ENCODE data around the gene GP5.

The GP5 gene

GRCh38 chr3:194396859-194397756 lies 2.0 kb downstream of the GP5 start:
- DNase-seq (ENCODE audit: low spot score), result peak; percentile 37

- DNase-seq (ENCODE audit: low spot score), result no peak
Observed at GRCh38 chr3:194396539-194396858, 2.6 kb downstream of the GP5 start.

- peak; percentile 72 for DNase-seq (ENCODE audit: low spot score)
Observed at GRCh38 chr3:194395778-194396538, 3.1 kb downstream of the GP5 start.

- DNase-seq (ENCODE audit: low spot score), result no peak
Observed at GRCh38 chr3:194395212-194395611, 3.9 kb downstream of the GP5 start.

GRCh38 chr3:194392576-194392975 lies 6.5 kb downstream of the GP5 start:
- DNase-seq (ENCODE audit: low spot score), result no peak

GRCh38 chr3:194390835-194391234 lies 8.2 kb downstream of the GP5 start:
- no peak for DNase-seq (ENCODE audit: low spot score)

GRCh38 chr3:194389269-194389668 lies 9.8 kb downstream of the GP5 start:
- DNase-seq (ENCODE audit: low spot score), result no peak

GRCh38 chr3:194387926-194388418 lies 11.1 kb downstream of the GP5 start:
- no peak for DNase-seq (ENCODE audit: low spot score)

- no peak for DNase-seq (ENCODE audit: low spot score)
Observed at GRCh38 chr3:194387276-194387675, 11.8 kb downstream of the GP5 start.

GRCh38 chr3:194386648-194387047 lies 12.4 kb downstream of the GP5 start:
- no peak for DNase-seq (ENCODE audit: low spot score)

GRCh38 chr3:194386066-194386465 lies 13.0 kb downstream of the GP5 start:
- no peak for DNase-seq (ENCODE audit: low spot score)

- no peak for DNase-seq (ENCODE audit: low spot score)
Observed at GRCh38 chr3:194384569-194385001, 14.5 kb downstream of the GP5 start.

- no peak for DNase-seq (ENCODE audit: low spot score)
Observed at GRCh38 chr3:194384156-194384555, 14.9 kb downstream of the GP5 start.

GRCh38 chr3:194383276-194383940 lies 15.7 kb downstream of the GP5 start:
- DNase-seq (ENCODE audit: low spot score), result no peak

- DNase-seq (ENCODE audit: low spot score), result no peak
Observed at GRCh38 chr3:194382892-194383223, 16.2 kb downstream of the GP5 start.

GRCh38 chr3:194382196-194382891 lies 16.7 kb downstream of the GP5 start:
- no peak for DNase-seq (ENCODE audit: low spot score)

GRCh38 chr3:194381460-194381875 lies 17.6 kb downstream of the GP5 start:
- no peak for DNase-seq (ENCODE audit: low spot score)

GRCh38 chr3:194380326-194380725 lies 18.7 kb downstream of the GP5 start:
- DNase-seq (ENCODE audit: low spot score), result no peak

GRCh38 chr3:194379651-194380050 lies 19.4 kb downstream of the GP5 start:
- no peak for DNase-seq (ENCODE audit: low spot score)

GRCh38 chr3:194379231-194379630 lies 19.8 kb downstream of the GP5 start:
- no peak for DNase-seq (ENCODE audit: low spot score)

- DNase-seq (ENCODE audit: low spot score), result no peak
Observed at GRCh38 chr3:194377708-194378107, 21.4 kb downstream of the GP5 start.

- DNase-seq (ENCODE audit: low spot score), result no peak
Observed at GRCh38 chr3:194376241-194376560, 22.9 kb downstream of the GP5 start.
